Keratinocyte (primary cell): Measurements from ENCODE around the gene ZNF442. TPM values are rescaled to one million over a fixed set of nuclear protein-coding genes. Genes with fewer than 3 reads are reported as not detected.

Experiments used
- DNase-seq: peaks from one replicate; pipeline ENCODE4 v3.0.0-alpha.2; 2011; ENCODE audit warnings: low read depth, missing footprints, low spot score
- FAIRE-seq: peaks from 2 replicates; lab custom pipeline; 2011; peaks lifted over from hg19 to GRCh38; lab: Jason Lieb, UNC
- H2AFZ ChIP-seq: 2 replicates; pipeline ENCODE4 v1.6.0; 2012; ENCODE audit warnings: low read length, control low read depth, inconsistent platforms; ENCODE audit not compliant: control insufficient read depth
- H3K27ac ChIP-seq: 2 replicates; pipeline ENCODE4 v1.5.1; 2011; ENCODE audit warnings: low read length; ENCODE audit not compliant: control insufficient read depth, insufficient read depth
- H3K27me3 ChIP-seq: 3 replicates; pipeline ENCODE4 v1.6.0; 2011; ENCODE audit warnings: low read length; ENCODE audit not compliant: control insufficient read depth, insufficient read depth; ENCODE audit errors: extremely low read depth
- H3K36me3 ChIP-seq, 2 experiments: 2 replicates in 1 of 2; 3 replicates in 1 of 2; pipeline ENCODE4 v1.5.1; 2011; ENCODE audit warnings: low read length in 2 of 2, mild to moderate bottlenecking in 1 of 2; ENCODE audit not compliant: control insufficient read depth in 2 of 2, insufficient read depth in 2 of 2; ENCODE audit errors: extremely low read depth in 1 of 2
- H3K4me1 ChIP-seq: 3 replicates; pipeline ENCODE4 v1.5.1; 2011; ENCODE audit warnings: low read length; ENCODE audit not compliant: control insufficient read depth, insufficient read depth; ENCODE audit errors: extremely low read depth
- H3K4me2 ChIP-seq: 3 replicates; pipeline ENCODE4 v1.6.0; 2011; ENCODE audit warnings: low read depth, low read length; ENCODE audit not compliant: control insufficient read depth, insufficient read depth; ENCODE audit errors: extremely low read depth
- H3K4me3 ChIP-seq, 3 experiments: fragments of 200-600 bp in 1 of 3; sonication (generic) in 1 of 3; 2 replicates in 2 of 3; 3 replicates in 1 of 3; pipeline ENCODE4 v1.5.1; 2011 to 2016; ENCODE audit warnings: low read length in 3 of 3, mild to moderate bottlenecking in 3 of 3, control low read depth in 2 of 3, inconsistent platforms in 1 of 3, low read depth in 1 of 3, mixed read lengths in 1 of 3, mixed run types in 1 of 3, moderate library complexity in 1 of 3; ENCODE audit not compliant: control insufficient read depth in 2 of 3, insufficient read depth in 2 of 3; ENCODE audit errors: extremely low read depth in 1 of 3
- H3K79me2 ChIP-seq: 2 replicates; pipeline ENCODE4 v1.6.0; 2012; ENCODE audit warnings: low read length; ENCODE audit not compliant: control insufficient read depth, insufficient read depth
- H3K9ac ChIP-seq: 3 replicates; pipeline ENCODE4 v1.6.0; 2011; ENCODE audit warnings: low read length; ENCODE audit not compliant: control insufficient read depth, insufficient read depth; ENCODE audit errors: extremely low read depth
- H3K9me1 ChIP-seq: 3 replicates; pipeline ENCODE4 v1.6.0; 2011; ENCODE audit warnings: low read length; ENCODE audit not compliant: control insufficient read depth, insufficient read depth; ENCODE audit errors: extremely low read depth
- H3K9me3 ChIP-seq: 2 replicates; pipeline ENCODE4 v1.5.1; 2012; ENCODE audit warnings: low read depth, low read length; ENCODE audit not compliant: control insufficient read depth
- H4K20me1 ChIP-seq: 3 replicates; pipeline ENCODE4 v1.6.0; 2011; ENCODE audit warnings: low read length; ENCODE audit not compliant: control insufficient read depth, insufficient read depth; ENCODE audit errors: extremely low read depth
- EZH2 ChIP-seq: IDR thresholded peaks from one replicate; pipeline ENCODE4 v1.6.1; 2012; ENCODE audit warnings: inconsistent platforms, mild to moderate bottlenecking, low read length, moderate library complexity
- dilution Hi-C: fragments of 300-500 bp; cut with MboI; formaldehyde crosslinking; loops from one replicate; pipeline ENCODE4 v1.7.0; 2020; ENCODE audit warnings: low sequenced_read_pairs; ENCODE audit not compliant: extremely low pct_ligation_motif_present
- polyA plus RNA-seq, 5 experiments: library from polyadenylated mRNA; depleted of rRNA in 3 of 5; stranded (reverse) in 3 of 5; stranded (forward) in 1 of 5; unstranded in 1 of 5; fragments of >200 nt; gene quantifications; 1 replicate in 1 of 5; 2 replicates in 3 of 5; 3 replicates in 1 of 5; pipeline versions ENCODE4 v1.2.1 to v1.2.3, GENCODE V29; 2011 to 2012; ENCODE audit warnings: missing spikeins in 2 of 5, low read depth in 1 of 5, low replicate concordance in 1 of 5
- TF ChIP-seq, protein P1 (sequence below), 3 experiments: IDR thresholded peaks in 1 of 3; conservative IDR thresholded peaks in 1 of 3; optimal IDR thresholded peaks in 1 of 3; 2 replicates in 2 of 3; 3 replicates in 1 of 3; pipeline versions ENCODE3 to v1.5.1; 2011; ENCODE audit warnings: low read length in 3 of 3, mild to moderate bottlenecking in 3 of 3, moderate library complexity in 2 of 3, control low read depth in 1 of 3, inconsistent platforms in 1 of 3; ENCODE audit not compliant: insufficient read depth in 2 of 3; ENCODE audit errors: extremely low read depth in 1 of 3

ZNF442 gene
- polyA plus RNA-seq, 1 donor (not counting 4 experiments of a cell fraction or from before 2014, with no cell fraction given): 0.89 TPM

GRCh38 chr19:12380444-12380737, 14.9 kb upstream of the ZNF442 start:
- H3K9ac ChIP-seq: no peak overlapping the region
- H3K4me1 ChIP-seq: no peaks in the 10 kb centered on the region
- no peak for TF ChIP-seq EZH2
- TF ChIP-seq, protein P1, sequence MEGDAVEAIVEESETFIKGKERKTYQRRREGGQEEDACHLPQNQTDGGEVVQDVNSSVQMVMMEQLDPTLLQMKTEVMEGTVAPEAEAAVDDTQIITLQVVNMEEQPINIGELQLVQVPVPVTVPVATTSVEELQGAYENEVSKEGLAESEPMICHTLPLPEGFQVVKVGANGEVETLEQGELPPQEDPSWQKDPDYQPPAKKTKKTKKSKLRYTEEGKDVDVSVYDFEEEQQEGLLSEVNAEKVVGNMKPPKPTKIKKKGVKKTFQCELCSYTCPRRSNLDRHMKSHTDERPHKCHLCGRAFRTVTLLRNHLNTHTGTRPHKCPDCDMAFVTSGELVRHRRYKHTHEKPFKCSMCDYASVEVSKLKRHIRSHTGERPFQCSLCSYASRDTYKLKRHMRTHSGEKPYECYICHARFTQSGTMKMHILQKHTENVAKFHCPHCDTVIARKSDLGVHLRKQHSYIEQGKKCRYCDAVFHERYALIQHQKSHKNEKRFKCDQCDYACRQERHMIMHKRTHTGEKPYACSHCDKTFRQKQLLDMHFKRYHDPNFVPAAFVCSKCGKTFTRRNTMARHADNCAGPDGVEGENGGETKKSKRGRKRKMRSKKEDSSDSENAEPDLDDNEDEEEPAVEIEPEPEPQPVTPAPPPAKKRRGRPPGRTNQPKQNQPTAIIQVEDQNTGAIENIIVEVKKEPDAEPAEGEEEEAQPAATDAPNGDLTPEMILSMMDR (optimal IDR thresholded peaks at IDR 0.05 in 1 of 3, IDR thresholded peaks at IDR 0.05 in 1 of 3, conservative IDR thresholded peaks at IDR 0.05 in 1 of 3; ENCODE audit: extremely low read depth in 1 of 3, insufficient read depth in 2 of 3, low read length in 3 of 3): no peak
- no peak overlapping the region for H2AFZ ChIP-seq
- H3K27me3 ChIP-seq: no peaks in the 10 kb centered on the region
- FAIRE-seq (no peak), DNase-seq (no peak)
- H3K4me3 ChIP-seq: no peak overlapping the region
- H3K4me2 ChIP-seq: no peak overlapping the region
- dilution Hi-C loops: no loop called here
- H3K27ac ChIP-seq: no peak overlapping the region
- no peaks in the 10 kb centered on the region for H3K79me2 ChIP-seq
- H3K36me3 ChIP-seq: no peaks in the 10 kb centered on the region
- H4K20me1 ChIP-seq: no peaks in the 10 kb centered on the region
- no peaks in the 10 kb centered on the region for H3K9me1 ChIP-seq
- H3K9me3 ChIP-seq: peaks cover 12% of the 10 kb centered on the region

DNA sequence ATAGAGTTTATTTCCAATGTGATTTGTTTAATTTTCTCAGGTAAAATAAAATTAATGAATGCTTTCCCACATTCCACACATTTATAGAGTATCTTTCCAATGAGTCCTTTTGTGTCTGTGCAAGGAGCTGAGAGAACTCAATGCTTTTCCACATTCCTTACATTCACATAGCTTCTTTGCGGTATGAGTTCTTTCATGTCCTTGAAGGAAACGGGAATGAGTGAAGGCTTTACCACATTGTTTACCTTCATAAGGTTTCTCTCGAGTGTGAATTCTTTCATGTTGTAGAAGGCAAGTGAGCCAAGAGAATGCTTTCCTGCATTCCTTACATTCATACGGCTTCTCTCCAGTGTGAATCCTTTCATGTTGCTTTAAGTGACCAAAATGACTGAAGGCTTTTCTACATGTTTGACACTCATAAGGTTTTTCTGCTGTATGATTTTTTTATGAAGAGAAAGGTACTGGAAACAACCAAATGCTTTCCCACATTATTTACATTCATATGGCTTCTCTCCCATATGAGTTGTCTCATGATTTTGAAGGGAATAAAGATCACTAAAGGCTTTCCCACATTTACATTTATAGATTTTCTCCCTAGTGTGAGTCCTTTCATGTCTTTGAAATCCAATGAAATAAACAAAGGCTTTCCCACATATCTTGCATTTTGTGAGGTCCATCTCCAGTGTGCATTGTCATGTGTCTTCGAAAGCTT, 14.4 kb upstream of the ZNF442 start:
- H3K4me3 ChIP-seq: no peak overlapping the region
- no peak overlapping the region for H3K27ac ChIP-seq
- TF ChIP-seq, protein P1 (optimal IDR thresholded peaks at IDR 0.05 in 1 of 3, IDR thresholded peaks at IDR 0.05 in 1 of 3, conservative IDR thresholded peaks at IDR 0.05 in 1 of 3; ENCODE audit: extremely low read depth in 1 of 3, insufficient read depth in 2 of 3, low read length in 3 of 3): no peak
- no peak for TF ChIP-seq EZH2
- no peaks in the 10 kb centered on the region for H3K79me2 ChIP-seq
- H3K27me3 ChIP-seq: no peaks in the 10 kb centered on the region
- no peaks in the 10 kb centered on the region for H3K4me1 ChIP-seq
- no peaks in the 10 kb centered on the region for H4K20me1 ChIP-seq
- H2AFZ ChIP-seq: no peak overlapping the region
- H3K9me3 ChIP-seq: peaks cover 12% of the 10 kb centered on the region
- no peaks in the 10 kb centered on the region for H3K9me1 ChIP-seq
- H3K36me3 ChIP-seq: no peaks in the 10 kb centered on the region
- H3K9ac ChIP-seq: no peak overlapping the region
- no peak for DNase-seq
- dilution Hi-C loops: no loop called here
- FAIRE-seq: no peak
- H3K4me2 ChIP-seq: no peak overlapping the region
